ENCODE data around the gene SLC4A1AP. TPM values are rescaled to one million over a fixed set of nuclear protein-coding genes. Genes with fewer than 3 reads are reported as not detected.

Gene SLC4A1AP
- total RNA-seq, 1 donor, result 31.1 TPM

- peak; percentile 90 for TF ChIP-seq CTCF (IDR thresholded peaks at IDR 0.05; ENCODE audit: insufficient read depth, low read depth, low read length)
- no peak overlapping the region for H3K4me3 ChIP-seq (ENCODE audit: low read depth, low read length)
- DNase-seq (ENCODE audit: low read depth), result peak; percentile 90
These were observed 40.1 kb downstream of the SLC4A1AP start for GRCh38 chr2:27703638-27704341.

DNA sequence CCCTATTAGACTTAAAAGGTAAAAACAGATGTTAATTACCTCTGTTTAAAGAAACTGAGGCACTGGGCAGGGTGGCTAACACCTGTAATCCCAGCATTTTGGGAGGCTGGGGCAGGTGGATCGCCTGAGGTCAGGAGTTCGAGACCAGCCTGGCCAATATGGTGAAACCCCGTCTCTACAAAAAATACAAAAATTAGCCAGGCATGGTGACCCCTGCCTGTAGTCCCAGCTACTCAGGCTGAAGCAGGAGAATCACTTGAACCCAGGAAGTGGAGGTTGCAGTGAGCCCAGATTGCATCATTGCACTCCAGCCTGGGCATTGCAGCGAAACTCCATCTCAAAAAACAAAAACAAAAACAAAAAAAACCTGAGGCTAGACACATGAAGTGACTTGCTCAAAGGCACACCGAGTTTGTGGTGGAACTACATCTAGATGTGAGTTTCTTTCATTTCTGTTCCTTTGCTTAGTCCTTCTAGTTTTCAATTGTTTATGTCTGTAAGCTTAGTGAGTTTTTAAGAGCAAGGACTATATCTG, 40.7 kb downstream of the SLC4A1AP start:
- no peak overlapping the region for H3K4me3 ChIP-seq (ENCODE audit: low read depth, low read length)
- DNase-seq (ENCODE audit: low read depth), result peak; percentile 19
- TF ChIP-seq CTCF (IDR thresholded peaks at IDR 0.05; ENCODE audit: insufficient read depth, low read depth, low read length), result no peak

- TF ChIP-seq CTCF (IDR thresholded peaks at IDR 0.05; ENCODE audit: insufficient read depth, low read depth, low read length), result no peak
- DNase-seq (ENCODE audit: low read depth), result peak; percentile 83
- H3K4me3 ChIP-seq (ENCODE audit: low read depth, low read length), result no peak overlapping the region
These were observed 42.3 kb downstream of the SLC4A1AP start for GRCh38 chr2:27705851-27706622.

GRCh38 chr2:27707462-27708256, 44.0 kb downstream of the SLC4A1AP start:
- H3K4me3 ChIP-seq (ENCODE audit: low read depth, low read length), result no peak overlapping the region
- TF ChIP-seq CTCF (IDR thresholded peaks at IDR 0.05; ENCODE audit: insufficient read depth, low read depth, low read length), result no peak
- peak; percentile 24 for DNase-seq (ENCODE audit: low read depth)

DNA sequence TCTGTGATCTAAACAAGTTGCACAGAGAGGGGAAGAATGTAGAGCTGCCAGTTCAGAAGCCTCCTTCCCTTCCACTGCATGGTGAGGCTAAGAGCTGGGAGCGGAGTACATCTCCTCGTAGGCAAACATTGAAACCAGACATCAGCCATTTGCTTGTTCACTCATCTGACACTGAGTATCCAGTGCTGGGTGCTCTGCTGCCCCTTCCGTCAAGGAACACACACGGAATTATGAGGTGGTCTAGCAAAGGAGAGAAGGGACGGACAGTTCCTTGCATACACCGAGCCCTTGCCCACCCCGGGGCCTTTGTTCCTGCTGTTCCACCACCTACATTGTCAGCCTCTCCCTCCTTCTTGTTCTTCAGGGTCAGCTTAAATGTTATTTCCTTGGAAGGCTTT, 44.6 kb downstream of the SLC4A1AP start:
- no peak for TF ChIP-seq CTCF (IDR thresholded peaks at IDR 0.05; ENCODE audit: insufficient read depth, low read depth, low read length)
- no peak for DNase-seq (ENCODE audit: low read depth)
- no peak overlapping the region for H3K4me3 ChIP-seq (ENCODE audit: low read depth, low read length)

DNA sequence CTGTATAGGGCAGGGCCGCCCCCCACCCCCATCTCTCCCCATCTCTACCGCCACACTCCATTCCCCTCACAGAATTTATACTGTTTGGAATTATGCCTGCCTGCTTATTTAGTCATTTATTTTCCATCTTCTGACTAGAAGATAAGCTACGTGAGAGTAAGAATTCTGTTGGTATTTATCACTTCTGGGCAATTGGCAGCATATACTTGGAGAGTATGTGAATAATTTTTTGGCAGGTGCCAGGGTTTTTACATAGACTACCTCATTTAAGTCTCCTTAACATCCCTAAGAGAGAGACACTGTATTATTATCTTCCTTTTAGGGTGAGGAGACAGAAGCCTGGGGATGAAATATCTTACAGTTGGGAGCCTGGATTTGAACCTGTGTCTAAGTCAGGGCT, 45.0 kb downstream of the SLC4A1AP start:
- no peak overlapping the region for H3K4me3 ChIP-seq (ENCODE audit: low read depth, low read length)
- TF ChIP-seq CTCF (IDR thresholded peaks at IDR 0.05; ENCODE audit: insufficient read depth, low read depth, low read length), result no peak
- no peak for DNase-seq (ENCODE audit: low read depth)

Measured in fibroblast of villous mesenchyme (primary cell).